ENCODE data around the gene NME4. TPM values are rescaled to one million over a fixed set of nuclear protein-coding genes. Genes with fewer than 3 reads are reported as not detected.

Gene NME4
- total RNA-seq, 1 donor from 2014 or later: 101 TPM

GRCh38 chr16:366476-366875 lies 30.5 kb upstream of the NME4 start:
- H3K9me3 ChIP-seq (replicated peaks): no peaks in the 10 kb centered on the region
- H3K27me3 ChIP-seq (ENCODE audit: low read depth): peaks cover 18% of the 10 kb centered on the region
- H3K36me3 ChIP-seq: peaks cover 31% of the 10 kb centered on the region
- peaks cover 25% of the 10 kb centered on the region for H3K4me1 ChIP-seq
- no peak overlapping the region for H3K27ac ChIP-seq (replicated peaks)
- TF ChIP-seq CTCF (IDR thresholded peaks at IDR 0.05; ENCODE audit: borderline replicate concordance): no peak
- intact Hi-C loops (cut with micrococcal nuclease): no loop called here
- no peak for DNase-seq
- no peak overlapping the region for H3K4me3 ChIP-seq

GRCh38 chr16:367333-367903 lies 29.6 kb upstream of the NME4 start:
- no peak for DNase-seq
- Histone ChIP-seq H3K4me3 (no peak overlapping the region), H3K27me3 (ENCODE audit: low read depth) (peaks cover 18% of the 10 kb centered on the region), H3K9me3 (replicated peaks) (no peaks in the 10 kb centered on the region), H3K36me3 (peaks cover 41% of the 10 kb centered on the region), H3K4me1 (peaks cover 23% of the 10 kb centered on the region), H3K27ac (replicated peaks) (no peak overlapping the region)
- intact Hi-C loops (cut with micrococcal nuclease): no loop called here
- TF ChIP-seq CTCF (IDR thresholded peaks at IDR 0.05; ENCODE audit: borderline replicate concordance): no peak

- H3K4me3 ChIP-seq: no peak overlapping the region
- no peaks in the 10 kb centered on the region for H3K9me3 ChIP-seq (replicated peaks)
- no peak for DNase-seq
- TF ChIP-seq CTCF (IDR thresholded peaks at IDR 0.05; ENCODE audit: borderline replicate concordance): no peak
- intact Hi-C loops (cut with micrococcal nuclease): no loop called here
- H3K4me1 ChIP-seq: peaks cover 23% of the 10 kb centered on the region
- H3K27ac ChIP-seq (replicated peaks): no peak overlapping the region
- peaks cover 49% of the 10 kb centered on the region for H3K36me3 ChIP-seq
- H3K27me3 ChIP-seq (ENCODE audit: low read depth): peaks cover 10% of the 10 kb centered on the region
Observed at GRCh38 chr16:368388-369158, 28.4 kb upstream of the NME4 start.

GRCh38 chr16:369275-369865 lies 27.6 kb upstream of the NME4 start:
- peak overlapping the region; percentile 65 for H3K4me3 ChIP-seq
- H3K27me3 ChIP-seq (ENCODE audit: low read depth): peaks cover 4% of the 10 kb centered on the region
- H3K9me3 ChIP-seq (replicated peaks): no peaks in the 10 kb centered on the region
- no peak for DNase-seq
- intact Hi-C loops (cut with micrococcal nuclease): no loop called here
- peaks cover 56% of the 10 kb centered on the region for H3K36me3 ChIP-seq
- H3K27ac ChIP-seq (replicated peaks): no peak overlapping the region
- peaks cover 23% of the 10 kb centered on the region for H3K4me1 ChIP-seq
- TF ChIP-seq CTCF (IDR thresholded peaks at IDR 0.05; ENCODE audit: borderline replicate concordance): no peak

GRCh38 chr16:369866-370436 lies 27.0 kb upstream of the NME4 start:
- TF ChIP-seq CTCF (IDR thresholded peaks at IDR 0.05; ENCODE audit: borderline replicate concordance): no peak
- peak overlapping the region; percentile 65 for H3K4me3 ChIP-seq
- H3K36me3 ChIP-seq: peaks cover 61% of the 10 kb centered on the region
- H3K4me1 ChIP-seq: peaks cover 23% of the 10 kb centered on the region
- DNase-seq: no peak
- no peaks in the 10 kb centered on the region for H3K9me3 ChIP-seq (replicated peaks)
- H3K27ac ChIP-seq (replicated peaks): peak overlapping the region; percentile 81
- intact Hi-C loops (cut with micrococcal nuclease): no loop called here
- no peaks in the 10 kb centered on the region for H3K27me3 ChIP-seq (ENCODE audit: low read depth)

All from left ventricle myocardium inferior (tissue), 1 donor.